H1 (cell line): Measurements from ENCODE around the gene LGALS12. TPM values are rescaled to one million over a fixed set of nuclear protein-coding genes. Genes with fewer than 3 reads are reported as not detected.

Experiments
- CHD1 ChIP-seq: IDR thresholded peaks from 2 replicates; pipeline ENCODE4 v1.6.1; 2012; ENCODE audit warnings: low read depth, low read length, improper control_type of control experiment
- CTBP2 ChIP-seq: IDR thresholded peaks from 2 replicates; pipeline ENCODE4 v1.7.0; 2011; ENCODE audit warnings: borderline replicate concordance, mild to moderate bottlenecking, moderate library complexity, mixed read lengths, low read length; ENCODE audit not compliant: insufficient read depth, insufficient read length
- EP300 ChIP-seq, 2 experiments: IDR thresholded peaks; 1 replicate in 1 of 2; 2 replicates in 1 of 2; pipeline ENCODE4 v1.6.1; 2011 to 2012; ENCODE audit warnings: low read depth in 2 of 2, low read length in 2 of 2, mild to moderate bottlenecking in 2 of 2, borderline replicate concordance in 1 of 2, inconsistent platforms in 1 of 2, moderate library complexity in 1 of 2
- RAD21 ChIP-seq, 2 experiments: IDR thresholded peaks in 1 of 2; conservative IDR thresholded peaks in 1 of 2; 2 replicates each; pipeline ENCODE4 v1.6.1; 2011; ENCODE audit warnings: low read depth in 2 of 2, low read length in 2 of 2, improper control_type of control experiment in 1 of 2, inconsistent platforms in 1 of 2, mild to moderate bottlenecking in 1 of 2, moderate library complexity in 1 of 2
- RXRA ChIP-seq: IDR thresholded peaks from 2 replicates; pipeline ENCODE4 v1.6.1; 2011; ENCODE audit warnings: low read depth, mild to moderate bottlenecking, low read length, moderate library complexity; ENCODE audit not compliant: insufficient read depth
- USF2 ChIP-seq: IDR thresholded peaks from 2 replicates; pipeline ENCODE4 v1.6.1; 2011; ENCODE audit warnings: low read length, improper control_type of control experiment
- polyA plus RNA-seq, 7 experiments: library from polyadenylated mRNA; depleted of rRNA in 3 of 7; stranded (reverse) in 5 of 7; unstranded in 2 of 7; fragments of >200 nt in 5 of 7; fragments of 200-250 nt in 2 of 7; gene quantifications; 1 replicate in 5 of 7; 2 replicates in 1 of 7; 4 replicates in 1 of 7; pipeline versions ENCODE4 v1.2.1 to v1.2.3, GENCODE V29; 2011 to 2013; ENCODE audit warnings: missing spikeins in 2 of 7, mixed read lengths in 2 of 7
- total RNA-seq: library from RNA; stranded (reverse); fragmentation: NEBNext Ultra II Directional; extraction: Animal tissue kit (Norgen Biotek cat#: 25700); gene quantifications from 2 replicates; pipeline ENCODE4 v1.2.1, GENCODE V29; 2021
- TF ChIP-seq, protein P1 (sequence below): fragments of 300-600 bp; sonication (generic); IDR thresholded peaks from 2 replicates; pipeline ENCODE4 v1.7.1; 2012; ENCODE audit warnings: low read length, moderate library complexity, mild to moderate bottlenecking, inconsistent platforms; ENCODE audit not compliant: insufficient replicate concordance

Gene LGALS12
- total and polyA plus RNA-seq, 2 of the 8 experiments (the other 6 are each of a cell fraction or from before 2014, with no cell fraction given) = 1.6 to 2.9 TPM

GRCh38 chr11:63532117-63532516, 26.2 kb downstream of the LGALS12 start (continued):
- TF ChIP-seq, protein P1, sequence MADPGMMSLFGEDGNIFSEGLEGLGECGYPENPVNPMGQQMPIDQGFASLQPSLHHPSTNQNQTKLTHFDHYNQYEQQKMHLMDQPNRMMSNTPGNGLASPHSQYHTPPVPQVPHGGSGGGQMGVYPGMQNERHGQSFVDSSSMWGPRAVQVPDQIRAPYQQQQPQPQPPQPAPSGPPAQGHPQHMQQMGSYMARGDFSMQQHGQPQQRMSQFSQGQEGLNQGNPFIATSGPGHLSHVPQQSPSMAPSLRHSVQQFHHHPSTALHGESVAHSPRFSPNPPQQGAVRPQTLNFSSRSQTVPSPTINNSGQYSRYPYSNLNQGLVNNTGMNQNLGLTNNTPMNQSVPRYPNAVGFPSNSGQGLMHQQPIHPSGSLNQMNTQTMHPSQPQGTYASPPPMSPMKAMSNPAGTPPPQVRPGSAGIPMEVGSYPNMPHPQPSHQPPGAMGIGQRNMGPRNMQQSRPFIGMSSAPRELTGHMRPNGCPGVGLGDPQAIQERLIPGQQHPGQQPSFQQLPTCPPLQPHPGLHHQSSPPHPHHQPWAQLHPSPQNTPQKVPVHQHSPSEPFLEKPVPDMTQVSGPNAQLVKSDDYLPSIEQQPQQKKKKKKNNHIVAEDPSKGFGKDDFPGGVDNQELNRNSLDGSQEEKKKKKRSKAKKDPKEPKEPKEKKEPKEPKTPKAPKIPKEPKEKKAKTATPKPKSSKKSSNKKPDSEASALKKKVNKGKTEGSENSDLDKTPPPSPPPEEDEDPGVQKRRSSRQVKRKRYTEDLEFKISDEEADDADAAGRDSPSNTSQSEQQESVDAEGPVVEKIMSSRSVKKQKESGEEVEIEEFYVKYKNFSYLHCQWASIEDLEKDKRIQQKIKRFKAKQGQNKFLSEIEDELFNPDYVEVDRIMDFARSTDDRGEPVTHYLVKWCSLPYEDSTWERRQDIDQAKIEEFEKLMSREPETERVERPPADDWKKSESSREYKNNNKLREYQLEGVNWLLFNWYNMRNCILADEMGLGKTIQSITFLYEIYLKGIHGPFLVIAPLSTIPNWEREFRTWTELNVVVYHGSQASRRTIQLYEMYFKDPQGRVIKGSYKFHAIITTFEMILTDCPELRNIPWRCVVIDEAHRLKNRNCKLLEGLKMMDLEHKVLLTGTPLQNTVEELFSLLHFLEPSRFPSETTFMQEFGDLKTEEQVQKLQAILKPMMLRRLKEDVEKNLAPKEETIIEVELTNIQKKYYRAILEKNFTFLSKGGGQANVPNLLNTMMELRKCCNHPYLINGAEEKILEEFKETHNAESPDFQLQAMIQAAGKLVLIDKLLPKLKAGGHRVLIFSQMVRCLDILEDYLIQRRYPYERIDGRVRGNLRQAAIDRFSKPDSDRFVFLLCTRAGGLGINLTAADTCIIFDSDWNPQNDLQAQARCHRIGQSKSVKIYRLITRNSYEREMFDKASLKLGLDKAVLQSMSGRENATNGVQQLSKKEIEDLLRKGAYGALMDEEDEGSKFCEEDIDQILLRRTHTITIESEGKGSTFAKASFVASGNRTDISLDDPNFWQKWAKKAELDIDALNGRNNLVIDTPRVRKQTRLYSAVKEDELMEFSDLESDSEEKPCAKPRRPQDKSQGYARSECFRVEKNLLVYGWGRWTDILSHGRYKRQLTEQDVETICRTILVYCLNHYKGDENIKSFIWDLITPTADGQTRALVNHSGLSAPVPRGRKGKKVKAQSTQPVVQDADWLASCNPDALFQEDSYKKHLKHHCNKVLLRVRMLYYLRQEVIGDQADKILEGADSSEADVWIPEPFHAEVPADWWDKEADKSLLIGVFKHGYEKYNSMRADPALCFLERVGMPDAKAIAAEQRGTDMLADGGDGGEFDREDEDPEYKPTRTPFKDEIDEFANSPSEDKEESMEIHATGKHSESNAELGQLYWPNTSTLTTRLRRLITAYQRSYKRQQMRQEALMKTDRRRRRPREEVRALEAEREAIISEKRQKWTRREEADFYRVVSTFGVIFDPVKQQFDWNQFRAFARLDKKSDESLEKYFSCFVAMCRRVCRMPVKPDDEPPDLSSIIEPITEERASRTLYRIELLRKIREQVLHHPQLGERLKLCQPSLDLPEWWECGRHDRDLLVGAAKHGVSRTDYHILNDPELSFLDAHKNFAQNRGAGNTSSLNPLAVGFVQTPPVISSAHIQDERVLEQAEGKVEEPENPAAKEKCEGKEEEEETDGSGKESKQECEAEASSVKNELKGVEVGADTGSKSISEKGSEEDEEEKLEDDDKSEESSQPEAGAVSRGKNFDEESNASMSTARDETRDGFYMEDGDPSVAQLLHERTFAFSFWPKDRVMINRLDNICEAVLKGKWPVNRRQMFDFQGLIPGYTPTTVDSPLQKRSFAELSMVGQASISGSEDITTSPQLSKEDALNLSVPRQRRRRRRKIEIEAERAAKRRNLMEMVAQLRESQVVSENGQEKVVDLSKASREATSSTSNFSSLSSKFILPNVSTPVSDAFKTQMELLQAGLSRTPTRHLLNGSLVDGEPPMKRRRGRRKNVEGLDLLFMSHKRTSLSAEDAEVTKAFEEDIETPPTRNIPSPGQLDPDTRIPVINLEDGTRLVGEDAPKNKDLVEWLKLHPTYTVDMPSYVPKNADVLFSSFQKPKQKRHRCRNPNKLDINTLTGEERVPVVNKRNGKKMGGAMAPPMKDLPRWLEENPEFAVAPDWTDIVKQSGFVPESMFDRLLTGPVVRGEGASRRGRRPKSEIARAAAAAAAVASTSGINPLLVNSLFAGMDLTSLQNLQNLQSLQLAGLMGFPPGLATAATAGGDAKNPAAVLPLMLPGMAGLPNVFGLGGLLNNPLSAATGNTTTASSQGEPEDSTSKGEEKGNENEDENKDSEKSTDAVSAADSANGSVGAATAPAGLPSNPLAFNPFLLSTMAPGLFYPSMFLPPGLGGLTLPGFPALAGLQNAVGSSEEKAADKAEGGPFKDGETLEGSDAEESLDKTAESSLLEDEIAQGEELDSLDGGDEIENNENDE = peak; percentile 76
- no peak for TF ChIP-seq RAD21 (IDR thresholded peaks at IDR 0.05 in 1 of 2, conservative IDR thresholded peaks at IDR 0.05 in 1 of 2; ENCODE audit: low read depth in 2 of 2, low read length in 2 of 2)
- no peak for TF ChIP-seq CTBP2
- no peak for TF ChIP-seq USF2
- no peak for TF ChIP-seq EP300 (IDR thresholded peaks at IDR 0.05; ENCODE audit: borderline replicate concordance in 1 of 2, low read depth in 2 of 2, low read length in 2 of 2)
- TF ChIP-seq CHD1 = no peak
- TF ChIP-seq RXRA = no peak
- TF ChIP-seq, all 59 proteins: peak for 2
